ENCODE measurements around the gene CLEC2D.
"Not testable (repeated sequence)": the region's sequence is repeated elsewhere in the genome, so short reads cannot be mapped to it uniquely, and the experiment has no call there.

Gene CLEC2D

GRCh38 chr12:9669534-9669933 lies at the start of gene CLEC2D:
Gene CLEC2D, plus strand, starts transcription at chr12:9669713. Its CDS starts 22 bp downstream, at chr12:9669735.
- DNase-seq (ENCODE audit: low read depth in 2 of 2): no peak

GRCh38 chr12:9625019-9625418 lies 44.5 kb upstream of the CLEC2D start:
- DNase-seq (ENCODE audit: low read depth in 2 of 2): no peak

DNA sequence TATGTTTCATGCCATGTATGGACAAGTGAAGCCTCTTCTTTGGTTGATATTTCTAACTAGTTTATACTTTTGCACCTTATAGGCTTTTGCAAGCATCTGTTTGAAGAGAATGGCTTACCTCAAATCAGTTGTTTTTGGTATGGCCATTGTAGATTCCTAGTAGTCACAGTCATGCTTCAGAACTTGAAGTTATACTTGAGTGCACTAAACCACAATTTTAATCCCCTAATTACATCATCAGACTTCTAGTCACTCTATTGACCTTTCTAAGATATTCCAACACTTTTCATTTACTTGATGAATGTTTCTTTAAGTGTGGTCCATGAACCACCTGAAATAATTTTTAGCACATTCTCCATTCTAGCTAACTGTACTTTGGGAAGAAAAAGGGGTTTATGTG lies 43.2 kb upstream of the CLEC2D start:
- no peak for DNase-seq (ENCODE audit: low read depth in 2 of 2)

- DNase-seq (ENCODE audit: low read depth in 2 of 2): no peak
These were observed 42.7 kb upstream of the CLEC2D start for GRCh38 chr12:9626821-9627220.

DNA sequence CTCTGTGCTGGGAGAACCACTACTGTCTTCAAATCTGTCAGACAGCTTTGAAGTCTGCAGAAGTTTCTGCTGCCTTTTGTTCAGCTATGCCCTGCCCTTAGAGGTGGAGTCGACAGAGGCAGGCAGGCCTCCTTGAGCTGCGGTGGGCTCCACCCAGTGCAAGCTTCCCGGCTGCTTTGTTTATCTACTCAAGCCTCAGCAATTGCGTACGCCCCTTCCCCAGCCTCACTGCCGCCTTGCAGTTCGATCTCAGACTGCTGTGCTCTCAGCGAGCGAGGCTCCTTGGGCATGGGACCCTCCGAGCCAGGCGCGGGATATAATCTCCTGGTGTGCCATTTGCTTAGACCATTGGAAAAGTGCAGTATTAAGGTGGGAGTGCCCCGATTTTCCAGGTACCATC lies 36.7 kb upstream of the CLEC2D start:
- DNase-seq (ENCODE audit: low read depth in 2 of 2): no peak

DNA sequence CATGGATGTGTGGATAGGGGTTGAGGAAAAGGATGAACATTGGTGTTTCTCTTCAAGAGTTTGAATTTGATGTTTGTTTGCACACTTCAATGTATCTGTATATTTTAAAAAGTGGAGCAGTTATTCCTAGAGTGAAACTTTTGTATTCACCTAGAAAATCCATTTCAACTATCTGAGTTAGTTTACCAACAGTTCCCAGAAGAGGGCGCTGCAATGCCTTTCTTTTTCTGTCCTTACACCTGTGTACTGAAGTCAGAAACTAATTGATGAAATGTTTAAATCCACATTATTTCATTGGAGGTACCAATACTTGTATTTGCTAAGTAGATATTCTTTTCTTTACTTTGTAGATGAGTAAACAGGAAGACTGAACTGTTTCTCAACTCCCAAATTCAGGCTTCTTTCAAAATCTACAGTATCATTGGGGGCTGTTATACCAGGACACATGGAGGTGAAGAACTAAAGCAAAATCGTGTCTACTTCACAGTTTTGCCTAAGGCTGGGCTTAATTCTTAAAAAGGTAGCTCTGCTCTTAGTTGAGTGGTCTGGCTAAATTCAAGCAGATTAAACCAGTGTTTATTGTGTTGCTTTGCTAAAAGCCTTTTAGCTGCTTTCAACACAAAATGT lies 35.2 kb upstream of the CLEC2D start:
- peak; percentile 54 to 62 for DNase-seq (ENCODE audit: low read depth in 2 of 2)

GRCh38 chr12:9634969-9635754 lies 34.4 kb upstream of the CLEC2D start:
- no peak for DNase-seq (ENCODE audit: low read depth in 2 of 2)

- no peak for DNase-seq (ENCODE audit: low read depth in 2 of 2)
These were observed 33.2 kb upstream of the CLEC2D start for GRCh38 chr12:9636150-9636850.

GRCh38 chr12:9636851-9637206 lies 32.7 kb upstream of the CLEC2D start:
- DNase-seq (ENCODE audit: low read depth in 2 of 2): no peak

- no peak for DNase-seq (ENCODE audit: low read depth in 2 of 2)
These were observed 29.5 kb upstream of the CLEC2D start for GRCh38 chr12:9640024-9640423.

- DNase-seq (ENCODE audit: low read depth in 2 of 2): no peak
These were observed 26.8 kb upstream of the CLEC2D start for GRCh38 chr12:9642606-9643265.

DNA sequence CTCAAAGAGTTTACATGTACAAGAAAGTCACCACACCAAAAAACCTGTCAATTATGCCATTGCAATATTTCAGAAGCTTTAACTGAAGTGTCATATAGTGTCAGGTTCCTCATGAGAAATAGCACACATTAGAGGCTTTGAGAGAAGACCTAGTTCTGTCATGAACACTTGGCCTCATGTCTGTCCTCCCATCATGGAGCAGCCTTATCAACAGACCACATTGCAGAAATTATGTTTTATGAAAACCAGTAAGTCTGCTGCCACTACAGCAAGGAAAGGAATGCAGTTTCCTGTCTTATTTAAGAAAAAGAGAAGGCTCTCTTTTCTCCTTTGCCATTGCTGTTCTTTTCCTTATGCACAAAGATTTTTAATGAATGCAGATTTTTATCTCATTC lies 26.2 kb upstream of the CLEC2D start:
- no peak for DNase-seq (ENCODE audit: low read depth in 2 of 2)

DNA sequence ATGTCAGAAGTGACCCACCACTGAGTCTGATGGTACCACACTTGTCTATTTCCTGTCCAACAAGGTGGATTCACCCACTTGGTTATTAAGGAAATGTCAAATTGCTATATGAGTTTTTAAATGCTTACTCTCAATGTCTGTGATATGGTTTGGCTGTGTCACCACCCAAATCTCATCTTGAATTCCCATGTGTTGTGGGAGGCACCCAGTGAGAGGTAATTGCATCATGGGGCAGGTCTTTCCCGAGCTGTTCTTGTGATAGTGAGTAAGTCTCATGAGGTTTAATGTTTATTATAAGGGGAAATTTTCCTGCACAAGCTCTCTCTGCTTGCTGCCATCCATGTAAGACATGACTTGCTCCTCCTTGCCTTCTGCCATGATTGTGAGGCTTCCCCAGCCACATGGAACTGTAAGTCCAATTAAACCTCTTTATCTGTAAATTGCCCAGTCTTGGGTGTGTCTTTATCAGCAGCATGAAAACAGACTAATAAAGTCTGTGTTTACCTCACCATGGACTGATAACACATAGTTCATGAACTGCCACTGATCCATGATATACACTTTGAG lies 24.4 kb upstream of the CLEC2D start:
- DNase-seq (ENCODE audit: low read depth in 2 of 2): not testable (repeated sequence)

- DNase-seq (ENCODE audit: low read depth in 2 of 2): no peak
These were observed 22.4 kb upstream of the CLEC2D start for GRCh38 chr12:9646794-9647781.

DNA sequence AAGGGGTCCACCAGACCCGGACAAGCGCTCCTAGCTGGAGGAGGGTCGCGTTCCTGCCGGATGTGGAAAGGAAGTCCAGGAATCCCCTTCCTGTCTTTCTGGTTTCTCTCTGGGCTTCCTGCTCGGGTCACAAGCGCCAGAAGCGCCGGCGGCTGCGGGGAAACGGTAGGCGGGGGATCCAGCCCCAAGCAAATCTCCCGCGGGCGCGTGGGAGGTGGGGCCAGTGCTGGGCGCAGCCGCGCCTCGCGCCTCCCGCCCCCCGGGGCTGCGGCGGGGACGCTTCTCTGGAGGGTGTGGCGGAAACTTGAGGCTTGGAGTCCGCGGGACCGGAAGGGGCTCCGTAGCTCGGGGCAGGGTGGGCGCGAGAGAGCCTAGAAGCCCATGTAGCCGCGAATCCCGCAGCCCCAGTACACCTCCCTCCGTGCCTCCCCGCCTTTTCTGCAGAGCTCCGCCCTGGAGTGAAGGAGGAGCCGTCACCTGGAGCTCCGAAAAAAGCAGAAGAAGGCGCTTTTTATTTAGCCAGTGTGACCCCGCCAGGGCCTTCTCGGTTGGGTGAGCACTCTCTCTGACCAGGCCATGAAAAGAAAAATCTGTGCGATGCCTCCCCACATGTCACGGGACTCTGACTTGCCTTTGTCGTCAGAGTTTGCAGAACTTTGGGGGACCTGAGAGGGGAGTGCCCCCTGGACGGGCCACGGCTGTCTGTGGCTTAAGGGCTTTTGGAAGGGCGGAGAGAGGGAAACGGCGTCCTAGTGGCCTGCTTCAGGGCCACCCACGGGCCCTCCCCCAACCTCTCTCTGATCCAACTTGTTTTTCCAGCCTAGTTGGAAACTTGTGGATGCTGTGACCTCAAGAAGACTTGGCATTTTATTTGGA lies 21.4 kb upstream of the CLEC2D start:
- peak; percentile 74 to 80 for DNase-seq (ENCODE audit: low read depth in 2 of 2)

DNA sequence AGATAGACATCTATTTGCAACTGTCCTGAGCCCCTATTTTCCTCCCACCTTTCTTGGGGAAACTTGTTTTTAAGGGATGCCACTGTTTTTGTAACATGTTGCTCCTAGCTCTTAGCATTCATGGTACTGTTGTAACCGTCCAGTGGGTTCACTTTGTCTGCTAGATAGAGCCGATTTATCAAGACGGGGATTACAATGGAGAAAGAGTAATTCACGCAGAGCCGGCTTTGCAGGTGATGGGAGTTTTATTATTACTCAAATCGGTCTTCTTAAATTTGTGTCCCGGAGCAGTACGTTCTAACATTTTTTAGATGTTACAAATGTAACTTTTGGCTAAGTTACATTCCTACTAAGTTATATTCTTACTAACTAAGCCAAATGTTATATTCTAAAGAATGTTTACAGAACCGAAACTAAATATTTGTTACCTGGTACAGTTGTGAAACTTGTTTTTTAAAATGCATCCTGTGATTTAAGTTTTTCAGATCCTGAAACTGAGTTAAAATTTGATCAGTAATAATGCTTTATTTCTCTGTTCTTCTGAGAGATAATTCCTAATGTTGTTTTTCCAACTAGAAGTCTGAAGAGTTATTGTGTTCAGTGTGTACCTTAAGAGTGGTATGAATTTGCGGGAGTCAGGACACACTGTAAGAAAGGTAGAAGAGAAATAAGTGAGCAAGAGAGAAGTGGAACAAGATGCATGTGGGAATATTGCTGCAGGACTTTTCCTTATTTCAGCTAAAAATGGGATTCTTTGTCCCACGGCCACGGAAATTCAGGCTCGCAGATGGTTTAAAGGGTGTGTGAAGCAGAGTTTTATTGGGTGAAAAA lies 20.6 kb upstream of the CLEC2D start:
- DNase-seq (ENCODE audit: low read depth in 2 of 2): no peak

- DNase-seq (ENCODE audit: low read depth in 2 of 2): no peak
These were observed 20.0 kb upstream of the CLEC2D start for GRCh38 chr12:9649532-9649940.

GRCh38 chr12:9650151-9650576 lies 19.3 kb upstream of the CLEC2D start:
- DNase-seq (ENCODE audit: low read depth in 2 of 2): no peak

GRCh38 chr12:9651265-9651729 lies 18.2 kb upstream of the CLEC2D start:
- DNase-seq (ENCODE audit: low read depth in 2 of 2): no peak
